GM23338 (cell line): ENCODE measurements around the gene BRF1. TPM values are rescaled to one million over a fixed set of nuclear protein-coding genes. Genes with fewer than 3 reads are reported as not detected.

Experiments used
- ATAC-seq: fragments of 200-7000 bp; cut with Tn5 transposase; 3 replicates; pipeline ENCODE4 v1.9.1; 2020
- DNase-seq: peaks from one replicate; pipeline ENCODE4 v3.0.0-alpha.2; 2015; ENCODE audit warnings: low spot score
- H2AFZ ChIP-seq: fragments of 200-600 bp; sonication (generic); 2 replicates; pipeline ENCODE4 v1.8.0; 2016; ENCODE audit warnings: antibody characterized with exemption, mild to moderate bottlenecking, moderate library complexity
- H3F3A ChIP-seq: fragments of 200-600 bp; sonication (generic); replicated peaks from 2 replicates; pipeline ENCODE4 v1.8.0; 2017; ENCODE audit warnings: antibody characterized with exemption, mixed run types, low read depth
- H3K27ac ChIP-seq: fragments of 200-600 bp; sonication (generic); 2 replicates; pipeline ENCODE4 v1.6.1; 2016; ENCODE audit warnings: low read depth
- H3K27me3 ChIP-seq: fragments of 200-600 bp; sonication (generic); 2 replicates; pipeline ENCODE4 v1.8.0; 2016; ENCODE audit warnings: mild to moderate bottlenecking, mixed run types, moderate library complexity; ENCODE audit not compliant: insufficient read depth
- H3K36me3 ChIP-seq: fragments of 200-600 bp; sonication (generic); 2 replicates; pipeline ENCODE4 v1.8.0; 2016; ENCODE audit warnings: mild to moderate bottlenecking; ENCODE audit not compliant: insufficient read depth
- H3K4me1 ChIP-seq: fragments of 200-600 bp; sonication (generic); 2 replicates; pipeline ENCODE4 v1.8.0; 2016; ENCODE audit warnings: mild to moderate bottlenecking, moderate library complexity; ENCODE audit not compliant: insufficient read depth
- H3K4me2 ChIP-seq: fragments of 200-600 bp; sonication (generic); 2 replicates; pipeline ENCODE4 v1.7.1; 2017; ENCODE audit warnings: mixed run types
- H3K4me3 ChIP-seq: fragments of 200-600 bp; sonication (generic); 2 replicates; pipeline ENCODE4 v1.6.1; 2016; ENCODE audit warnings: mixed run types
- H3K79me2 ChIP-seq: fragments of 200-600 bp; sonication (generic); replicated peaks from 2 replicates; pipeline ENCODE4 v1.8.0; 2017; ENCODE audit warnings: mild to moderate bottlenecking; ENCODE audit not compliant: insufficient read depth
- H3K9me2 ChIP-seq: fragments of 200-600 bp; sonication (generic); 2 replicates; pipeline ENCODE4 v1.8.0; 2017; ENCODE audit not compliant: insufficient read depth
- H4K20me1 ChIP-seq: fragments of 200-600 bp; sonication (generic); replicated peaks from 2 replicates; pipeline ENCODE4 v1.8.0; 2017; ENCODE audit warnings: mild to moderate bottlenecking; ENCODE audit not compliant: insufficient read depth
- H3K27ac Mint-ChIP-seq: 2 replicates; pipeline ENCODE4 v1.8.0; 2020; ENCODE audit warnings: inconsistent platforms, mild to moderate bottlenecking, moderate library complexity, mixed read lengths
- H3K27me3 Mint-ChIP-seq: 3 replicates; pipeline ENCODE4 v1.8.0; 2022; ENCODE audit warnings: low read depth, mild to moderate bottlenecking, moderate library complexity, mixed read lengths, inconsistent platforms; ENCODE audit not compliant: insufficient read depth, poor library complexity
- H3K36me3 Mint-ChIP-seq: 3 replicates; pipeline ENCODE4 v1.8.0; 2021; ENCODE audit warnings: low read depth, mild to moderate bottlenecking, inconsistent platforms, moderate library complexity, mixed read lengths
- H3K4me1 Mint-ChIP-seq: 3 replicates; pipeline ENCODE4 v1.8.0; 2020; ENCODE audit warnings: mild to moderate bottlenecking, inconsistent platforms, mixed read lengths
- H3K4me3 Mint-ChIP-seq: 3 replicates; pipeline ENCODE4 v1.8.0; 2021; ENCODE audit warnings: moderate library complexity, mild to moderate bottlenecking, inconsistent platforms, mixed read lengths
- H3K9me3 Mint-ChIP-seq: 3 replicates; pipeline ENCODE4 v1.8.0; 2020; ENCODE audit warnings: moderate library complexity, mild to moderate bottlenecking, inconsistent platforms, mixed read lengths
- CREB1 ChIP-seq: fragments of 250-450 bp; sonication (Bioruptor Pico); IDR thresholded peaks from 2 replicates; pipeline ENCODE4 v1.5.0; 2020; ENCODE audit warnings: low read depth, mild to moderate bottlenecking, moderate library complexity
- ETS1 ChIP-seq: IDR thresholded peaks from 2 replicates; pipeline ENCODE4 v1.6.1; 2016; ENCODE audit warnings: antibody characterized with exemption
- EZH2 ChIP-seq: fragments of 200-600 bp; sonication (generic); IDR thresholded peaks from one replicate; pipeline ENCODE4 v1.8.0; 2017; ENCODE audit warnings: antibody characterized with exemption, mild to moderate bottlenecking, low read depth; ENCODE audit not compliant: unreplicated experiment
- EZH2phosphoT487 ChIP-seq: fragments of 200-600 bp; sonication (generic); IDR thresholded peaks from one replicate; pipeline ENCODE4 v1.8.1; 2018; ENCODE audit warnings: antibody characterized with exemption; ENCODE audit not compliant: unreplicated experiment
- JUNB ChIP-seq: IDR thresholded peaks from one replicate; pipeline ENCODE4 v1.6.1; 2016; ENCODE audit warnings: antibody characterized with exemption; ENCODE audit not compliant: unreplicated experiment
- NANOG ChIP-seq: IDR thresholded peaks from 2 replicates; pipeline ENCODE4 v1.6.1; 2016; ENCODE audit warnings: antibody characterized with exemption, borderline replicate concordance
- POLR2AphosphoS5 ChIP-seq: IDR thresholded peaks from 2 replicates; pipeline ENCODE4 v1.6.1; 2016; ENCODE audit warnings: antibody characterized with exemption, low read depth
- STAT1 ChIP-seq: IDR thresholded peaks from one replicate; pipeline ENCODE4 v1.6.1; 2016; ENCODE audit warnings: antibody characterized with exemption; ENCODE audit not compliant: unreplicated experiment
- polyA plus RNA-seq: library from polyadenylated mRNA; unstranded; fragments of >200 nt; fragmentation: Nextera tagmentation; extraction: Ambion mirVana; gene quantifications from 2 replicates; pipeline ENCODE4 v1.2.1, GENCODE V29; 2016
- total RNA-seq: library from RNA; depleted of rRNA; stranded (reverse); fragments of >200 nt; shearing (Covaris generic); gene quantifications from 2 replicates; pipeline ENCODE4 v1.2.3, GENCODE V29; 2014
- TF ChIP-seq, protein P1 (sequence below): IDR thresholded peaks from one replicate; pipeline ENCODE4 v1.6.1; 2018; ENCODE audit warnings: antibody characterized with exemption; ENCODE audit not compliant: unreplicated experiment
- TF ChIP-seq, protein P2 (sequence below): fragments of 250-450 bp; sonication (Bioruptor Pico); IDR thresholded peaks from 2 replicates; pipeline ENCODE4 v1.5.0; 2020; ENCODE audit warnings: mild to moderate bottlenecking, moderate library complexity

Gene BRF1
- total and polyA plus RNA-seq, 2 experiments from 2014 or later = 8.6 to 29.9 TPM

GRCh38 chr14:105163040-105163742 is 137.6 kb downstream of the BRF1 start (continued):
- TF ChIP-seq, protein P1, sequence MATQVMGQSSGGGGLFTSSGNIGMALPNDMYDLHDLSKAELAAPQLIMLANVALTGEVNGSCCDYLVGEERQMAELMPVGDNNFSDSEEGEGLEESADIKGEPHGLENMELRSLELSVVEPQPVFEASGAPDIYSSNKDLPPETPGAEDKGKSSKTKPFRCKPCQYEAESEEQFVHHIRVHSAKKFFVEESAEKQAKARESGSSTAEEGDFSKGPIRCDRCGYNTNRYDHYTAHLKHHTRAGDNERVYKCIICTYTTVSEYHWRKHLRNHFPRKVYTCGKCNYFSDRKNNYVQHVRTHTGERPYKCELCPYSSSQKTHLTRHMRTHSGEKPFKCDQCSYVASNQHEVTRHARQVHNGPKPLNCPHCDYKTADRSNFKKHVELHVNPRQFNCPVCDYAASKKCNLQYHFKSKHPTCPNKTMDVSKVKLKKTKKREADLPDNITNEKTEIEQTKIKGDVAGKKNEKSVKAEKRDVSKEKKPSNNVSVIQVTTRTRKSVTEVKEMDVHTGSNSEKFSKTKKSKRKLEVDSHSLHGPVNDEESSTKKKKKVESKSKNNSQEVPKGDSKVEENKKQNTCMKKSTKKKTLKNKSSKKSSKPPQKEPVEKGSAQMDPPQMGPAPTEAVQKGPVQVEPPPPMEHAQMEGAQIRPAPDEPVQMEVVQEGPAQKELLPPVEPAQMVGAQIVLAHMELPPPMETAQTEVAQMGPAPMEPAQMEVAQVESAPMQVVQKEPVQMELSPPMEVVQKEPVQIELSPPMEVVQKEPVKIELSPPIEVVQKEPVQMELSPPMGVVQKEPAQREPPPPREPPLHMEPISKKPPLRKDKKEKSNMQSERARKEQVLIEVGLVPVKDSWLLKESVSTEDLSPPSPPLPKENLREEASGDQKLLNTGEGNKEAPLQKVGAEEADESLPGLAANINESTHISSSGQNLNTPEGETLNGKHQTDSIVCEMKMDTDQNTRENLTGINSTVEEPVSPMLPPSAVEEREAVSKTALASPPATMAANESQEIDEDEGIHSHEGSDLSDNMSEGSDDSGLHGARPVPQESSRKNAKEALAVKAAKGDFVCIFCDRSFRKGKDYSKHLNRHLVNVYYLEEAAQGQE = no peak
- TF ChIP-seq EZH2 (no peak), EZH2phosphoT487 (no peak), CREB1 (CRISPR knock-in tag) (no peak), JUNB (no peak)

DNA sequence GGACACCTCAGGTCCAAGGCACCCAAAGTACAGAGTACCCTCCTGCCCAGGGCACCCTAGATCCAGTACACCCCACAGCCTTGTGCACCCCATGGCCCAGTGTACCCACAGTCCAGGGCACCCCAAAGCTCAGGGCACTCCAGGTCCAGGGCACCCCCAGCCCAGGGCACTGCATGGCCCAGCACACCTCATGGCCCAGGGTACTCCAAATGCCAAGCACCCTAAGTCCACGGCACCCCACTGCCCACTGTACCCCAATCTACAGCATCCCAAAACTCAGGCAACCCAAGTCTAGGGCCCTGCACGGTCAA is 138.2 kb downstream of the BRF1 start:
- H3K79me2 ChIP-seq = no peaks in the 10 kb centered on the region
- no peaks in the 10 kb centered on the region for H3K4me1 Mint-ChIP-seq
- H4K20me1 ChIP-seq = no peaks in the 10 kb centered on the region
- no peaks in the 10 kb centered on the region for H3K9me2 ChIP-seq
- H3K27ac Mint-ChIP-seq = no peak overlapping the region
- DNase-seq = no peak
- H3K36me3 ChIP-seq = no peaks in the 10 kb centered on the region
- no peak overlapping the region for H3K4me3 ChIP-seq
- H3K36me3 Mint-ChIP-seq = no peaks in the 10 kb centered on the region
- no peak overlapping the region for H2AFZ ChIP-seq
- no peak overlapping the region for H3K4me2 ChIP-seq
- peaks cover 15% of the 10 kb centered on the region for H3K27me3 Mint-ChIP-seq
- no peak for ATAC-seq
- no peaks in the 10 kb centered on the region for H3K4me1 ChIP-seq
- H3K27ac ChIP-seq = no peak overlapping the region
- H3F3A ChIP-seq = no peaks in the 10 kb centered on the region
- no peaks in the 10 kb centered on the region; the same call in 2 of the 3 replicates for H3K9me3 Mint-ChIP-seq
- H3K4me3 Mint-ChIP-seq = no peak overlapping the region
- peaks cover 11% of the 10 kb centered on the region for H3K27me3 ChIP-seq
- TF ChIP-seq NANOG = no peak
- TF ChIP-seq EZH2phosphoT487 = no peak
- TF ChIP-seq, protein P2, sequence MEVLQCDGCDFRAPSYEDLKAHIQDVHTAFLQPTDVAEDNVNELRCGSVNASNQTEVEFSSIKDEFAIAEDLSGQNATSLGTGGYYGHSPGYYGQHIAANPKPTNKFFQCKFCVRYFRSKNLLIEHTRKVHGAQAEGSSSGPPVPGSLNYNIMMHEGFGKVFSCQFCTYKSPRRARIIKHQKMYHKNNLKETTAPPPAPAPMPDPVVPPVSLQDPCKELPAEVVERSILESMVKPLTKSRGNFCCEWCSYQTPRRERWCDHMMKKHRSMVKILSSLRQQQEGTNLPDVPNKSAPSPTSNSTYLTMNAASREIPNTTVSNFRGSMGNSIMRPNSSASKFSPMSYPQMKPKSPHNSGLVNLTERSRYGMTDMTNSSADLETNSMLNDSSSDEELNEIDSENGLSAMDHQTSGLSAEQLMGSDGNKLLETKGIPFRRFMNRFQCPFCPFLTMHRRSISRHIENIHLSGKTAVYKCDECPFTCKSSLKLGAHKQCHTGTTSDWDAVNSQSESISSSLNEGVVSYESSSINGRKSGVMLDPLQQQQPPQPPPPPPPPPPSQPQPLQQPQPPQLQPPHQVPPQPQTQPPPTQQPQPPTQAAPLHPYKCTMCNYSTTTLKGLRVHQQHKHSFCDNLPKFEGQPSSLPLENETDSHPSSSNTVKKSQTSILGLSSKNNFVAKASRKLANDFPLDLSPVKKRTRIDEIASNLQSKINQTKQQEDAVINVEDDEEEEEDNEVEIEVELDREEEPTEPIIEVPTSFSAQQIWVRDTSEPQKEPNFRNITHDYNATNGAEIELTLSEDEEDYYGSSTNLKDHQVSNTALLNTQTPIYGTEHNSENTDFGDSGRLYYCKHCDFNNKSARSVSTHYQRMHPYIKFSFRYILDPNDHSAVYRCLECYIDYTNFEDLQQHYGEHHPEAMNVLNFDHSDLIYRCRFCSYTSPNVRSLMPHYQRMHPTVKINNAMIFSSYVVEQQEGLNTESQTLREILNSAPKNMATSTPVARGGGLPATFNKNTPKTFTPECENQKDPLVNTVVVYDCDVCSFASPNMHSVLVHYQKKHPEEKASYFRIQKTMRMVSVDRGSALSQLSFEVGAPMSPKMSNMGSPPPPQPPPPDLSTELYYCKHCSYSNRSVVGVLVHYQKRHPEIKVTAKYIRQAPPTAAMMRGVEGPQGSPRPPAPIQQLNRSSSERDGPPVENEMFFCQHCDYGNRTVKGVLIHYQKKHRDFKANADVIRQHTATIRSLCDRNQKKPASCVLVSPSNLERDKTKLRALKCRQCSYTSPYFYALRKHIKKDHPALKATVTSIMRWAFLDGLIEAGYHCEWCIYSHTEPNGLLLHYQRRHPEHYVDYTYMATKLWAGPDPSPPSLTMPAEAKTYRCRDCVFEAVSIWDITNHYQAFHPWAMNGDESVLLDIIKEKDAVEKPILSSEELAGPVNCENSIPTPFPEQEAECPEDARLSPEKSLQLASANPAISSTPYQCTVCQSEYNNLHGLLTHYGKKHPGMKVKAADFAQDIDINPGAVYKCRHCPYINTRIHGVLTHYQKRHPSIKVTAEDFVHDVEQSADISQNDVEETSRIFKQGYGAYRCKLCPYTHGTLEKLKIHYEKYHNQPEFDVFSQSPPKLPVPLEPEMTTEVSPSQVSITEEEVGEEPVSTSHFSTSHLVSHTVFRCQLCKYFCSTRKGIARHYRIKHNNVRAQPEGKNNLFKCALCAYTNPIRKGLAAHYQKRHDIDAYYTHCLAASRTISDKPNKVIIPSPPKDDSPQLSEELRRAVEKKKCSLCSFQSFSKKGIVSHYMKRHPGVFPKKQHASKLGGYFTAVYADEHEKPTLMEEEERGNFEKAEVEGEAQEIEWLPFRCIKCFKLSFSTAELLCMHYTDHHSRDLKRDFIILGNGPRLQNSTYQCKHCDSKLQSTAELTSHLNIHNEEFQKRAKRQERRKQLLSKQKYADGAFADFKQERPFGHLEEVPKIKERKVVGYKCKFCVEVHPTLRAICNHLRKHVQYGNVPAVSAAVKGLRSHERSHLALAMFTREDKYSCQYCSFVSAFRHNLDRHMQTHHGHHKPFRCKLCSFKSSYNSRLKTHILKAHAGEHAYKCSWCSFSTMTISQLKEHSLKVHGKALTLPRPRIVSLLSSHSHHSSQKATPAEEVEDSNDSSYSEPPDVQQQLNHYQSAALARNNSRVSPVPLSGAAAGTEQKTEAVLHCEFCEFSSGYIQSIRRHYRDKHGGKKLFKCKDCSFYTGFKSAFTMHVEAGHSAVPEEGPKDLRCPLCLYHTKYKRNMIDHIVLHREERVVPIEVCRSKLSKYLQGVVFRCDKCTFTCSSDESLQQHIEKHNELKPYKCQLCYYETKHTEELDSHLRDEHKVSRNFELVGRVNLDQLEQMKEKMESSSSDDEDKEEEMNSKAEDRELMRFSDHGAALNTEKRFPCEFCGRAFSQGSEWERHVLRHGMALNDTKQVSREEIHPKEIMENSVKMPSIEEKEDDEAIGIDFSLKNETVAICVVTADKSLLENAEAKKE (CRISPR knock-in tag) = no peak
- TF ChIP-seq ETS1 = no peak
- TF ChIP-seq POLR2AphosphoS5 = no peak
- TF ChIP-seq CREB1 (CRISPR knock-in tag) = no peak
- no peak for TF ChIP-seq EZH2
- no peak for TF ChIP-seq JUNB
- TF ChIP-seq, protein P1 = no peak
- TF ChIP-seq STAT1 = no peak
